ENCODE results near the gene PDILT.
"Not testable (repeated sequence)": the region's sequence is repeated elsewhere in the genome, so short reads cannot be mapped to it uniquely, and the experiment has no call there.

Gene PDILT, protein sequence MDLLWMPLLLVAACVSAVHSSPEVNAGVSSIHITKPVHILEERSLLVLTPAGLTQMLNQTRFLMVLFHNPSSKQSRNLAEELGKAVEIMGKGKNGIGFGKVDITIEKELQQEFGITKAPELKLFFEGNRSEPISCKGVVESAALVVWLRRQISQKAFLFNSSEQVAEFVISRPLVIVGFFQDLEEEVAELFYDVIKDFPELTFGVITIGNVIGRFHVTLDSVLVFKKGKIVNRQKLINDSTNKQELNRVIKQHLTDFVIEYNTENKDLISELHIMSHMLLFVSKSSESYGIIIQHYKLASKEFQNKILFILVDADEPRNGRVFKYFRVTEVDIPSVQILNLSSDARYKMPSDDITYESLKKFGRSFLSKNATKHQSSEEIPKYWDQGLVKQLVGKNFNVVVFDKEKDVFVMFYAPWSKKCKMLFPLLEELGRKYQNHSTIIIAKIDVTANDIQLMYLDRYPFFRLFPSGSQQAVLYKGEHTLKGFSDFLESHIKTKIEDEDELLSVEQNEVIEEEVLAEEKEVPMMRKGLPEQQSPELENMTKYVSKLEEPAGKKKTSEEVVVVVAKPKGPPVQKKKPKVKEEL

GRCh38 chr16:20404637-20405036, at the start of gene PDILT:
PDILT (minus strand) TSS chr16:20404737; CDS start chr16:20399300, 5,437 bp downstream.
- no peak for DNase-seq

DNA sequence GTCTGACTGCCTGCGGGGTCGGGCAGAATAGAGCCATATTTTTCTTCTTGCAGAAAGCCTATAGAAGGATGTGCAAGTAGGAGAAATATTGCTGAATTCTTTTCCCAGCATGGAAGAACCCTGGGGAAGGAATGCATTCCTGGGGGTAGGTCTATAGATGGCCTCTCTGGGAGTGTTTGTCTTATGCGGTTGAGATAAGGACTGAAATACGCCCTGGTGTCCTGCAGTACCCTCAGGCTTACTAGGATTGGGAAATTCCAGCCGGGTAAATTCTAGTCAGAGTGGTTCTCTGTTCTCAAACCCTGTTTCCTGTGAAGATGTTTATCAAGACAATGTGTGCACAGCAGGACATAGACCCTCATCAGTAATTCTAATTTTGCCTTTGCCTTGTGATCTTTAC, 49.1 kb upstream of the PDILT start:
- DNase-seq = not testable (repeated sequence)

- not testable (repeated sequence) for DNase-seq
These were observed 46.8 kb upstream of the PDILT start, which contains the start of gene ACSM2A for GRCh38 chr16:20451364-20451763. ACSM2A (plus strand) TSS chr16:20451521; CDS start chr16:20460115, 8,594 bp downstream.

DNA sequence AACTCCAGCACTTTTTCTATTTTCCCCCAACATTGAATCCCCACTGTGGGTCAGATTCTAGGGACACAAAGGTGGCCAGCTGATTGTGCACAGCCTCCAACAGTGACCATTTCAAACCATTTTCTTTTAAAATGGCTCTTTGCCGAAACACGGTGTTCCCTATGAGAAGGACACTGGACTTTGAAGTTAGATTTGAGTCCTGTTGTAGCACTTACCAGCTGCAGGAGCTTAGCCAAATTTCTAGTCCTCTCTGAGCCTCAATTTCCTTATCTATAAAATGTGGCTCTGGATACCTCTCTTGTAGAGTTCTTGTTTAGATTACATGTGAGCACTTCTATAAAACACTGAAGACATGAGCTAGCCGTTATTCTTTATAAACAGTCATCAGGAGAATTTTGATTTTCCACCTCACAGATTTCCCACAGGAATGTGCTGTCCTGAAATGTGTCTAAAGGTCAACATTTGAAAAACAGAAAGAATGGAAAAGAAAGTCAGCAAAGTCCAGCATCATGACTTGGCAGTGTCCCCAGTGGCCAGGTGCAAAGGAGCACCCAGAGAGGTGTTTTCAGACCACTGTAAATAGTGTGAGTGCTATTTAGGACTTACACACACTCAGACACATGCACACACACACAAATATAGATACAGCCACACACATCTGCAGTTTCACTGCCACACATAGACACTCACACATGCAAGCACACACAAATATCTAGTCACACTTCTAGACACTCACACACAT, 42.3 kb upstream of the PDILT start:
- not testable (repeated sequence) for DNase-seq

DNA sequence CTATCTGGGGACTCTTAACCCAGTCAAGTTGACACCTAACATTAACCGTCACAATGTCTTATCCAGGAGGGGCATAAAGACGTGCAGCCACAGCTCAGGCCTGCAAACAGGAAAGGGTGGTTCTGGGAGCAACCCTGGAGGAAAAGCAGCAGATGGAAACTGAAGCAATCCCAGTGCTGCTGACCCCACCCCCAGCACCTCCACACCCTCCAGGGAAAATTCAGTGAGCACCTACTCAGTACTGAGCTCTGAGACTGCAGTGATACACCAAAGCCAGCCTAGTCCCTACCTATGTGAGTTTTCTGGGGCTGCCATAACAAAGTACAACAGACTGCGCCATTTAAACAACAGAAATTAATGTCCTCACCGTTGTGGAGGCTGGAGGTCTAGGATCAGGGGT, 37.3 kb upstream of the PDILT start:
- DNase-seq = not testable (repeated sequence)

DNA sequence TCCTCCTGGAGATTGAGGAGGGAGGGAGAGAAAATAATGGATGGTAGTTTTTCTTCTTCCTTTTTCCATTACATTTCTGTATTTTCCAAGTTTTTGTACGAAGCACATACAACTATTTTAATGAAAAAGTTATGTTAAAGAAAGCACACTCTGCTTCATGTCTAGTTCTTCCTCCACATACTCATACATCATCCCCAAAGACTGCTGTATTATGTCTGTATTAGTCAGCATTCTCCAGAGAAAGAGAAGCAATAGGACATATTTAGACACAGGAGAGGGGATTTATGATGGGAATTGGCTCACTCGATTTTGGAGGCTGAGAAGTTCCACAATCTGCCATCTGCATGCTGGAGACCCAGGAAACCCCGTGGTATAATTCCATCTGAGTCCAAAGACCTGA, 36.7 kb upstream of the PDILT start:
- no peak for DNase-seq

- not testable (repeated sequence) for DNase-seq
These were observed 36.2 kb upstream of the PDILT start for GRCh38 chr16:20440731-20441130.

- DNase-seq = not testable (repeated sequence)
These were observed 35.3 kb upstream of the PDILT start for GRCh38 chr16:20439820-20440231.

GRCh38 chr16:20438950-20439349, 34.4 kb upstream of the PDILT start:
- DNase-seq = not testable (repeated sequence)

GRCh38 chr16:20430948-20431347, 26.4 kb upstream of the PDILT start:
- no peak for DNase-seq

DNA sequence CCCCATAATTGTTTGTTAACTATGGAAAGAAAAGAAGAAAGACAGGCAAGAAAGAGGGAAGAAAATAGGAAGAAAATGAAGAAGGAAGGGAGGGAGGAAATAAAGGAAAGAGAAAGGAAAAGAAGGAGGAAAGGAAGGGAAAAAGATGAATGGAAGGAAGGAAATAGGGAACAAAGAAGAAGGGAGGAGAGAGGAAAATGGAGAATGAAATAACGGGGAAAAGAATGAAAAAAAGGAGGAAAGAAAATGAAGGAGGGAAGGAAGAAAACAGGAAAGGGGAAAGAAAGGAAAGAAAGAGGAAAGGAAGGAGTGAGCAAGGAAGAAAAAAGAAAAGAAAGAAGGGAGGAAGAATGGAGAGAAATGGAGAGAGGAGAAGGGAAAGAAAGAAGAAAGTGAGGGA, 25.9 kb upstream of the PDILT start:
- not testable (repeated sequence) for DNase-seq

- not testable (repeated sequence) for DNase-seq
These were observed 25.0 kb upstream of the PDILT start for GRCh38 chr16:20429499-20429898.

DNA sequence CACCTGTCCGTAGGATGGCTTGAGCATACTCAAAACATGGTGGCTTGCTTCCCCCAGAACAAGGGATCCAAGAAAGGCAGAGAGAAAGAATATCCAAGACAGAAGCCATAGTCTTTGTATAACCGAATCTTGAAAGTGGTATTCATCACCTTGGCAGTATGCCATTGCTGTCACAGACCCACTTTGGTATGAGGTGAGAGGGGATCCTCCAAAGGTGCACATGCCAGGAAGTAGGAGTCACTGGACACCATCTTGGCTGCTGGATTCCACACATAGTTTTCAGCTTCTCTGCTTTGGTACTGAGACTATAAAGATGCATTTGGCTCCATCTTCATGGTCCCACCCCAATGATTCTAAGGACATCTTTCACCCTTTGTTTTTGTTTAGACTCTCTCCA, 22.9 kb upstream of the PDILT start:
- DNase-seq = not testable (repeated sequence)

DNA sequence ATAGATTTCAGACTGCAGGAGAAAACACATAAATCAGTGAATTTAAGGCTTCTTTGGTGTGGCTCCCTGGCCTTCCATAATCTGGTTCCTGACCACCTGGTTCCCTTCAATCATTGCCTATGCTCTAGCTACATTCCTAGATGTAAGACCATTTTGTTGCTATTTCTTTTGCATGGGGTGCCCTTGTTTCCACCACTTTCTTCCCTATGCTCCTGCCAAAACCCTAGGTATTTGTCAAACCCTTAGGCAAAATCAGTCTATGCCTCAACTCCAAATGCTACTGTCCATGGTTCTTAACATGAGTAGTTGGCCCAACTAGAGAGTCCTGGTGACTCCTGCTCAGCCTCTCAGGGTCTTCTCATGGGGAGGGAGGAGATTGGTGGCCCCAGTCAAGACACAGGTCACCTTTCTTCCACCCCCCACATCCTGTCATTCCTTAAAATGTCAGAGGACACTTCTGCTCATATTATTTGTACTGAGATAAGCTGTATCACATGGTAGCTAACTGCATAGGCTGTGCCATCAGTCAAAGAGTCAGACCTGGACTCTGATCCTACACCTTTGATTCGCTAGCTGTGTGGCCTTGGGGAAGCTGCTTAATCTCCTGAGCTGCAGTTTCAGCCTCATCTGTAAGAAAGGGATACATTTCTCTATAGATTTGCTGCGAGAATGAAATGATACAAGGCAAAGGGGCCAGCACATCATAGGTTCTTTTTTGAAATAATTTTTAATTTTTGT, 19.8 kb upstream of the PDILT start:
- no peak for DNase-seq

GRCh38 chr16:20423772-20424128, 19.2 kb upstream of the PDILT start:
- DNase-seq = not testable (repeated sequence)

GRCh38 chr16:20421748-20422147, 17.2 kb upstream of the PDILT start:
- not testable (repeated sequence) for DNase-seq

DNA sequence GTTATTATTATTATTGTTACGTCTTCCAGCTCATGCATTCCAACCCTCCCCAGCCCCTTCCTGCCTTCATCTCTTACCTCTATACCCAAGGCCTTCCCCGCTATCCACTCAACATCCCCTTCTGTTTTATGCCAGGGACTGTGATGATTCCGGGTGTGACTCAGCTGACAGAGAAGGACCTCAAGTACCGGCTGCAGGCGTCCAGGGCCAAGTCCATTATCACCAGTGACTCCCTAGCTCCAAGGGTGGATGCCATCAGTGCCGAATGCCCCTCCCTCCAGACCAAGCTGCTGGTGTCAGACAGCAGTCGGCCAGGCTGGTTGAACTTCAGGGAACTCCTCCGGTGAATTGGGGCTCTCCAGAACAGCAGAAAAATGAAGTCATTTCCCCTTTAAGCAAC, 14.6 kb upstream of the PDILT start:
- DNase-seq = not testable (repeated sequence)

- DNase-seq = no peak
These were observed 11.0 kb upstream of the PDILT start for GRCh38 chr16:20415541-20415940.

DNA sequence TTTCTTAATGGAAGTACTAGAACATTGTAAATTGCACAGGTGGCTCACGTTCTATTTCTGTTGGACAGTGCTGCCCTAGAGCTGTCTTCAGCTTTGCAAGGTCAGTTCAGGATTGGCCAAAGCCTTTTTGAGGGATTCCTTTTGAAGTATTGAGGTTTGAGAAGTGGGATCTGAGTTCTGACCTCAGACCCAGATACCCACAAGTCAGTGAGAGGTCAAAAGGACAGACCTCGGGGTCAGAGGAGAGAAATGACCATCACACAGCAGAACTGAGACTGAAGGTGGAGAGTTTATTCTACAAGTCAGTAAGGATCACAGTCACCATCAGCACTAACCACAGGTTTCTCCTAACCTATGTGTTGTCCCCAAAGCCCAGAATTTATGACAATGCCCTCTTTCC, 6.5 kb upstream of the PDILT start:
- no peak for DNase-seq

DNA sequence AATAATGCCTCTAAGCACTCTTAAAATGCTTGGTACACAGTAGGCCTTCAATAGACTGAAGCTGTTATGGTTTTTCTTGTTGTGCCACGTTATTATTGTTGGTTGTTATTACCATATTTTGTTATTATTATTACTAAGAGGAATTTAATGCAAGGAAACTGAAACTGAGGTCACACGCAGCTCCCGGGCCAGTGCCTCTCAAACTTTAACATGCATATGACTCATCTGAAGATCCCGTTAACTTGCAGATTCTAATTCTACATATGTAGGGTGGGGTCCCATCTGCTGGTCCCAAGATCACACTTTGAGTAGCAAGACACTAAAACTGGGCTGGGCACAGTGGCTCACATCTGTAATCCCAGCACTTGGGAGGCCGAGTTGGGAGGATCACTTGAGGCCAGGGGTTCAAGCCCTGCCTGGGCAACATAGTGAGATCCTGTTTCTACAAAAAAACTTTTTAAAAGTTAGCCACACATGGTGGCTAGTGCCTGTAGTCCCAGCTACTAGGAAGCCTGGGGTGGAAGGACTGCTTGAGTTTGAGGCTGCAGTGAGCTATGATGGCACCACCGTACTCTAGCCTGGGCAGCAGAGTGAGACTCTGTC, 5.7 kb upstream of the PDILT start:
- DNase-seq = no peak

GRCh38 chr16:20409398-20410120, 5.0 kb upstream of the PDILT start, which contains the start of gene ACSM5:
ACSM5 (plus strand) TSS chr16:20409534; CDS start chr16:20411485, 1,951 bp downstream.
- DNase-seq = no peak

- DNase-seq = no peak
These were observed 1.9 kb downstream of the PDILT start for GRCh38 chr16:20402651-20403050.

Data from SW 1271 (cell line).